HG03095 (cell line): ENCODE data around the gene RGL2.
"Not testable (repeated sequence)": the region's sequence is repeated elsewhere in the genome, so short reads cannot be mapped to it uniquely, and the experiment has no call there.

Experiments
- ATAC-seq: cut with Tn5 transposase; IDR thresholded peaks from one replicate; pipeline ENCODE4 v1.9.1; 2021; ENCODE audit warnings: moderate library complexity; ENCODE audit not compliant: unreplicated experiment

RGL2 gene

DNA sequence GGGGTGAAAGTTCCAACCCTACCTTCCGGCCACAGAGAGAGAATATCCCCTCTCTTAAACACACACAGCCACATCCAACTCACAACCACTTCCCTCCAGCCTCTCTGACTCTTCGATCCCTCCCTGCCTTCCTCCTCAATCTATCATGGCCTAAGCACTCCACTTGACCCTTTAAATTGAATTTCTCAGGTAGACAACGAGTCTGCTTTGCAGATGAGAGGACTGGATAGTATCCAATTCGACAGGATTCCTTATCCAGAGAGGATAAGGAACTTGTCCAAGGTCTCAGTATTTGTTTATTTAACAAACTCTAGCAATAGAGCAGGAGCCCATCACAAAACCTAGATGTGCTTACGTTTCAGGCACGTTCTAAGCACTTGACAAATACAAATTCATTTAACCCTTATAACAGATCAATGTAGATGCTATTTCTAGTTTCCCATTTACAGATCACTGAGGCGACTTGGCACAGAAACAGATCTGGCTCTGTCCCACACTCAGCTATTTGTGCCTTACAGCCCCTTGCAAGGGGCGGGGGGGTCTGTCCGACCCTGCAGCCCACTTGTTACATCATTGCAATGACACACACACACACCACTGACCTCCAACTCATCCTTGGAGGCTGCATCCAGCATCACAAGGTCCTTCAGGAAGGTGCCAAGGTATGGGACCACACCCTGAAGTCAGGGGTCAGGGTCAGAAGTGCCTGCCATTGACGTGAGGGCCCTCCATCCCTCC lies 4.5 kb downstream of the RGL2 start:
- ATAC-seq, result no peak

DNA sequence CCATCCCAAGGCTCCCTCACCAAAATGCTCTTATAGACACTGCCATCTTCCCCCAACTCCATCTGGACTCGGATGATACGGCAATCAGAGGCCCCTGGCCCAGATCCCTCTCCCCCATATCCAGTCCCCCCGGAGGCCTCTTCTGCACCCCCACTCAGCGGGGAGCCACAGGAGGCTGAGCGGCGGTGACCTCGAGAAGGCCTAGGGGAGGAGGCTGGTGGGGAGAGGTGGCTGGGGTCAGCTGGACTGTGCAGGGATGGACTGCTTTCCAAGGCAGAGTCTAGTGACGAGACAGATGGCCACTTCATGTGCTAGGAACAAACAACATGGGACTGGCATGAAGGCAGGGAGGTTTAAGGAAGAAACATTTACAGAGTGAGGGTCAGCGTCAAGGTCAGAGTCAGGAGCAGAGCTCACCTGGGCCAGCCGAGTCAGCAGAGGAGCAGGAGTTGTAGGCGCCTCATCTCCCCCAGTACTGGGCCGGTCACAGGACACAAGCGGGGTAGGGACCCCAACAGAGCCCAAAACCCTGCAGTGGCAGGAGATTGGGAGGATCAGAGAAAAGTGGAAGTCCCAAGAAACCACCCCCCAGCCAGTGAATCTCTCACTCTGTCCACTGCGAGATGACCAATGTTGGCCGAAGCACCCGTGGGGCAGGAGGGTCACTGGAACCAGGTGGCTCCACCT lies 5.6 kb downstream of the RGL2 start:
- ATAC-seq, result no peak

DNA sequence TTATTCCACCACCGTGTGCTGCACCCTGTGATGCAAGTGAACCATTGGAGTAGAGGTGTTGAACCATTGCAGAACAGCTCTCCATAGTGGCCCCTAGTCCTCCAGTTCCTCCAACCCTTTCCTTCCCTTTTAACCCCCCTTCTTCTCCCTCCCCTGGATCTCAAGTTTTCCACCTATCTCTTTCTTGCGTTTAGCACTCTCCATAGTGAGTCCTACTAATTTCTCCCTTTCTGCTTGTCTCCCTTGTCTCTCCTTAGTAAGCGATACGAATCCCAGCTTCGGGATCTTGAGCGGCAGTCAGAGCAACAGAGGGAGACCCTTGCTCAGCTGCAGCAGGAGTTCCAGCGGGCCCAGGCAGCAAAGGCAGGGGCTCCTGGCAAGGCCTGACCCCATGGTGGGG lies 8.3 kb downstream of the RGL2 start:
- no peak for ATAC-seq

DNA sequence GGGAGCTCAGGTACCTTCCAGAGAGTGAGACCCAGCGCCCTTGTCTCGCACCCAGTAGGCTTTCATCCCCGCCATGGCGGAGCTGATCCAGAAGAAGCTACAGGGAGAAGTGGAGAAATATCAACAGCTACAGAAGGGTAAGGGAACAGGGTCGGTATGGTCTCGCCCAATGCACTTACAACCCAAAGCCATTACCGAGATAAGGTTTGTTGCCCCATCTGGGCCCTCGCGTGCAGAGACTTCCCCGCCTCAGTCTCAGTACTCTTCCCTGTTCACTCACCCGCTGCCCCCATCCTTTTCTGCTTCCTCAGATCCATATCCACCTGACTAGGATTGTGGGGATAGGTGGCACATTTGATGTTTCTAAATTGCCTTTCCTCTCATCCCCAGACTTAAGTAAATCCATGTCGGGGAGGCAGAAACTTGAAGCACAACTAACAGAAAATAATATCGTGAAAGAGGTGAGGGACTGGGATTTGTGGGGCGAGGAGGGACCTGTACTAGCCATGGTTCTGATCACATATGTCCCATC lies 8.9 kb downstream of the RGL2 start:
- no peak for ATAC-seq

DNA sequence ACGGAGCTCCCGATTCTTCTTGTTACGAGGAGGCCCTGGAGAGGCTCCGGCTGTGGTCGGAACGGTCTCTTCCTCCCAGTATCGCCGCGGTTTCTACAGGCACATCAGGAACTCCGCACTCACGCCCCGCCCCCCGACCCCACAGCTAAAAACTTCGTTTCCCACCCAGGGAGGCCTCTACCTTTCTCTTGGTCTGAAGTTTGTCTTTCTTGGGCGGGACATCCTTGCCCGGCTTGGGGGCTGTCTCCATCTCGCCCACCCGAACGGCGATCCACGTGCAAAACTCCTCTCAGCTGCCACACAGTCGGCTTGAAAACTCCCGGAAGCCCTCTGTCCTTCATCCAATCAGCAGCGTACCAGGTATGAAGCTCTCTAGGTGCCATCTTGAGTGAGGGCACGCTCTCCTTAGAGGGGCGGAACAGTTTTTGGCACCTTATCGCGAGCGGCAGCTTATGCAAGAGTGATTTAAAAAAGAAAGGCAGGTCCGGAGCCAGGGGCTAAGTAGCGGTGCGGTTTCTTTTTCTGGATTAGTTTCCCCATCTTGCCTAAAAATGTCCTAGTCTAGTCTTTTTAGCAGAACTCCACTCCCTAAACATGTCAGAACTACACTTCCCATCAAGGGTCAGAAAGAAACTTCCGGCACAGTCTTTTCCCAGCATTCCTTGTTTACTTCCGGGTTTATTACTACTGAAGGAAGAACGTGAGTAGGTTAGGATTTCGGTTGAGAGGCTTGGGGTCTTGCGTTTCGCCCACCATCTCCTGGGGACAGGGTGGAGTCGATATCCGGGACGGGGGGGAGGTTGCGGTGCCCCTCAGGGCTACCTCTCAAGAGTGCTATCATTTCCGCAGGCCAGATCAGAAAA lies 9.6 kb downstream of the RGL2 start, which contains the start of the genes PFDN6 and WDR46:
Gene PFDN6 (plus strand): TSS at position 681 of the 863 bp plus-strand sequence. CDS start 256 bp downstream, outside the sequence.
Gene WDR46 (minus strand): TSS at position 319 of the 863 bp plus-strand sequence. CDS start 69 bp downstream, at position 250.
- ATAC-seq, result peak; percentile 71

DNA sequence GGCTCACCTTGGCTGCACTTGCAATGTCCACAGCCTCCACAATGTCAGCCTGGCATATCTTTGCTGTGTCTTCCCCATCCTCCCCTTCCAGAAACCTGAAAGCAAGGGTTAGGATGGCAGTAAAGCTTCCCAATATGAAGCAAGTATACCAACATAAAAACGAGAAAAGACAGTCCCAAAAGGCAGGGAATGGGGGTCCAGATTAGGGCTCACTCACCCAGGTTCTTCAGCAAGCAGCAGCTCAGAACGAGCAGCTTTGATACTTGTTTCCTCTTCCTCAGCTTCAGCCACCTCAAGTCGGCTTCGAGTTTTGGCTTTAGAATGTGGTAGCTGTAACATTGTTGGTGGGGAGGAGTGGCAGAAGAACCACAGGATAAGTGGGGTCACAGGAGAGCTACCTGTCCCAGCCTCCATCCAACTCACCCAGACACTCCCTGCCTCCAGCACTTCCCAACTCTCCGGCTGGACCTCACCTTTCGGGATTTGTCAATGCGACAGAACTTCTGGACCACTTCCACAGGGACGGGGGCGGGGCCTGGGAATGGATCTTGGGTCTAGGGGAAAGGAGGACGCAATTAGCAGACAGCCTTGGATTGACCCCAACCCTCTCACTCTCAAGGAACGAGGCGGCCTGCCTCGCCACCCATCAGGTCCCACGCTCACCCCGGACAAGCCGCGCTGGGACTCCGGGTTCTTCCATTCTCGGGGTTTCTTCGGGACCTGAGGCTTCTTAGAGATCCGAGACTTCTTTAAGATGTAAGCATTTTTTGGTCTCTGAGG lies 10.4 kb downstream of the RGL2 start:
- no peak for ATAC-seq

DNA sequence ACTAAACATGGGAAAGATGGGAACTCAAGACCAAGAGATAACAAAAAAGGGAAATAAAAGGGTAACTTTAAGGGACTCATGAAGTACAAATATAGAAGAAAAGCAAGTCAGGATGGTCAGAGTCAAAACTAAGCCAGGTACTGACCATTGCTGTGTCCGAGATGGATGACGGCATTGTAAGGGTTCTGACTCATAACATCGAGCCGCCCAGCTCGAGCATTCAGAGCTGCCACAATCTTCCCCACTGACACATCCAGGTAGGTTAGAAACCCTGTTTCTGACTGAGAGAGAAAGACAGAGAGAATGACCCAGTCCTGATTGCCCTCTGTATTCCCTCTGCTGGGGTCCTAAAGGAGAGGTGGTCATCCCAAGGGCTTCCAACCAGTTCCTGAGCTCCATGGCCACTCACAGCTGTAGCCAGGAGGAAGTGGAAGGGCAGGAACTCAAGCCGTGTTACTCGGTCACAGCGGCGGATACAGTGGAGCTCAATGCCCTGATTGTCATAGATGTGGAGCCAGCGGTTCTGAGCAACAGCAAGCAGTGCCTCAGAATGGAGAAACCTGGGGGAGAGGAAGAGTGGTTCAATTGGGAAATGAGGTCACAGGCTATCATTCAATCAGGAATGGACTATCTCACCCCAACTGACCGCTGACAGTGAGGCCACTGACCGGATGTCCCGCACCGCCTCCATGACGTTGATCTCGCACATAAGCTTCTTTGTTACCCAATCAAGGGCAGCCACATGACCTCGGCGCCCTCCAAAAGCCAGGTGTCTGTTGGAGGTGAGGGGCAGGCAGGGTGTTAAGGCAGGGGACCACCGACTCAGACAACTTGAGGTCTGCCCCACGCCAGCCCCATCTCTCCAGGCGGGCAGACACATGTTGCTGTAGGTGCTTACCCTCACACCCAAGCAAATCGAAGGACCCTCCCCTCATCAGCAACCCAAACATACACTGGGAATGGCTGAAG lies 11.5 kb downstream of the RGL2 start:
- no peak for ATAC-seq

DNA sequence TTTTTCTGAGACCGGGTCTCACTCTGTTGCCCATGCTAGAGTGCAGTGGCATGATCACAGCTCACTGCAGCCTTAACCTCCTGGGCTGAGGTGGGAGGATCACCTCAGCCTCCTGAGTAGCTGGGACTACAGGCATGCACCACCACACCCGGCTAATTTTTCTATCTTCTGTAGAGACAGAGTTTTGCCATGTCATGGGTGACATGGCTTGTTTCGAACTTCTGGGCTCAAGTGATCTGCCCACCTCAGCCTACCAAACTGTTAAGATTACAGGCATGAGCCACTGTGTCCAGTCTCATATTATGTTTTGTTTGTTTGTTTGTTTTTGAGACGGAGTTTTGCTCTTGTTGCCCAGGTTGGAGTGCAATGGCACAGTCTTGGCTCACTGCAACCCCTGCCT lies 13.5 kb downstream of the RGL2 start:
- ATAC-seq, result not testable (repeated sequence)

DNA sequence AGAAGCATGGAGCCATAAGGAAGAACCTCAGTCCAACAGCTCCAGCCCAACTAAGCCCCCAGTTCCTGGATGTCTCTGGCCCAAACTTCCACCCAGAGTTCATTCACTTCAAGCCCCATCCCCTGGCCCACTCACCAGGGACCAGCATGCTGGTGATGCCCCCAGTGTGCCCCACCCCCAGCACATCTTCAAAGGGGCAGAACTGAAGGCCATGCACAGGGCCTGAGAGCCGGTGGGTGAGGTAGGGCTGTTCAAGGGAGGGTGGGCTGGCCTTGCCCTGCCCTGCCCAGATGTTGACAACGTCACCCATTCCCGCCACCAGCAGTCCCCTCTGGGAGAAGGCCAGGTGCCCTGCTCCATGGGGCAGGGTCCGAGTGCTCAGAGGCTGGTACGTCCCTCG lies 18.2 kb downstream of the RGL2 start:
- no peak for ATAC-seq

DNA sequence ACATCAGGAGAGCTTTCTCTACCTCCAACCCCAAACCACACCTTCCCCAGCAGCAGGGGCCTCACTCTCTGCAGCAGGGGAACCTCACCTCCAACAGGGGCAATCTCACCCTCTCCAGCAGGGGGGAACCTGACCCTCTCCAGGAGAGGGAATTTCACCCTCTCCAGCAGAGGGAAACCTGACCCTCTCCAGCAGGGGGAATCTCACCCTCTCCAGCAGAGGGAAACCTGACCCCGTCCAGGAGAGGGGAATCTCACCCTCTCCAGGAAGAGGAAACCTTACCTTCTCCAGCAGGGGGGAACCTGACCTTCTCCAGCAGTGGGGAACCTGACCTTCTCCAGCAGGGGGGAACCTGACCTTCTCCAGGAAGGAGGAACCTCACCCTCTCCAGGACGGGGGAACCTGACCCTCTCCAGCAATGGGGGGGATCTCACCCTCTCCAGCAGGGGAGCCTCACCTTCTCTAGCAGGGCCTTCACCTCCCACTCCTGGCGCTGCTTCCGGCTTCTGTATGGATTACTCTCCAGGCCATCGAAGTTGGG lies 18.7 kb downstream of the RGL2 start:
- no peak for ATAC-seq

DNA sequence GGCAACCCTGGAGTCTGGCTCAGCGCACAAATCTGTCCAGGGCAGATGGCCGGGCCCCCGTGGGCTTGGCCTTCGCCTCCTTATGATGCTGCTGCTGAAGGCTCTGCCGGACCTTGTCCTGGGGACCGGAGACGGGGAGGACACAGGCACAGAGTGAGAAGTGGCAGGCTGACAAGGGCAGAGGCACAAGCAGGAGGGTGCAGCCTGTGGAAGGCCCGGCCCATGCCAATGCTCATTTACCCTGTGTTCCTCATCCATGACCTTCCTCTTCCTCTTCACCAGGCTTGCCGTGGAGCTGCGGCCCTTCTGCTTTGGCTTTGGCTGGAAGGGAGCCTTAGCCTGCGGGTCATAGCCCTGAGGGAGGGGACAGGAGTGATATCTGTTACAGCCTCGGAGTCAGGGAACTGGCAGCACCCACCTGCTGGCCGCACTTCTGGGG lies 19.5 kb downstream of the RGL2 start:
- no peak for ATAC-seq

DNA sequence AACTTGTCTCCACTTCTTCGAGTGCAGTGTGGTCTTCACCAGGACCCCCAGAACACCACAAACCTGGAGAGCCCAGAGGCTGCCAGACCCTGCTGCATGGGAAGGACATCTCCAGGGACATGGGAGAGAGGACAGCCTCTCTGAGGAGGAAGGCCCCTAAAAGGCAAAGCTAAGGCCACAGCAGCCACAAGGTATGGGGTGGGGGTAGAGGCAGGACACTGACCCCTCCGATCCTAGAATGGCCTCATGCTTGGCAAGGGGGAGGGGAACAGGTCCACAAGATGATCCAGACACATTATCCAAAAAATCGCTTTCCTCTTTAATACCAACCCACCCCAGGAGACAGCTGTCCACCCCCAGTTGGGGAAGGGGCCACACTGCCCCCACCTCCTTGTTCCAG lies 19.9 kb downstream of the RGL2 start:
- no peak for ATAC-seq

DNA sequence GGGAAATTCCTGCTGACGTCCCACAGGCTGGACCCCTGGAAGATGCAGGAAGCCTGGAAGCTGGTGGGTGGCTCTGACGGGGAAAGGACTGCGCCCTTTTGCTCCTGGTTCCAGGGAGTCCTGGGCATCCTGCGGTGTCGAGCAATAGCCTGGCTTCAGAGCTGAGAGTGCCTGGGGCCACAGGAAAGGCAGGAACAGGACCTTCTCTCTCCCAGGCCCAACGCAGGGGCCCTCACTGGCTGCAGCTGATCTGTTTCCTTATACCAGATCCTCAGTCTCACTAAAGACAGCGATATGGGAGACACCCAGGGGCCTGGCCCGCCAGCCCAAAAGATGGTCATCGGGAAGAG lies 20.4 kb downstream of the RGL2 start:
- no peak for ATAC-seq

DNA sequence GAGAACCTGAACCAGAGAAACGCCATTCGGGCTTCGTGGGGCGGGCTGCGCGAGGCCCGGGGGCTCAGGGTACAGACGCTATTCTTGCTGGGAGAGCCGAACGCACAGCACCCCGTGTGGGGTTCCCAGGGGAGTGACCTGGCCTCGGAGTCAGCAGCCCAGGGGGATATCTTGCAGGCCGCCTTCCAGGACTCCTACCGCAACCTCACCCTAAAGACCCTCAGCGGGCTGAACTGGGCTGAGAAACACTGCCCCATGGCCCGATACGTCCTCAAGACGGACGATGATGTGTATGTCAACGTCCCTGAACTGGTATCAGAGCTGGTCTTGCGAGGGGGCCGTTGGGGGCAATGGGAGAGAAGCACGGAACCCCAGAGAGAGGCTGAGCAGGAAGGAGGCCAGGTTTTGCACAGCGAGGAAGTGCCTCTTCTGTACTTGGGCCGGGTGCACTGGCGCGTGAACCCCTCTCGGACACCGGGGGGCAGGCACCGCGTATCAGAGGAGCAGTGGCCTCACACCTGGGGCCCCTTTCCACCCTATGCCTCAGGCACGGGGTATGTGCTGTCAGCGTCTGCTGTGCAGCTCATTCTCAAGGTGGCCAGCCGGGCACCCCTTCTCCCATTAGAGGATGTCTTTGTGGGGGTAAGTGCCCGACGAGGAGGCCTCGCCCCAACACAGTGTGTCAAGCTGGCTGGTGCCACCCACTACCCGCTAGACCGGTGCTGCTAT lies 20.9 kb downstream of the RGL2 start:
- ATAC-seq, result peak; percentile 17

DNA sequence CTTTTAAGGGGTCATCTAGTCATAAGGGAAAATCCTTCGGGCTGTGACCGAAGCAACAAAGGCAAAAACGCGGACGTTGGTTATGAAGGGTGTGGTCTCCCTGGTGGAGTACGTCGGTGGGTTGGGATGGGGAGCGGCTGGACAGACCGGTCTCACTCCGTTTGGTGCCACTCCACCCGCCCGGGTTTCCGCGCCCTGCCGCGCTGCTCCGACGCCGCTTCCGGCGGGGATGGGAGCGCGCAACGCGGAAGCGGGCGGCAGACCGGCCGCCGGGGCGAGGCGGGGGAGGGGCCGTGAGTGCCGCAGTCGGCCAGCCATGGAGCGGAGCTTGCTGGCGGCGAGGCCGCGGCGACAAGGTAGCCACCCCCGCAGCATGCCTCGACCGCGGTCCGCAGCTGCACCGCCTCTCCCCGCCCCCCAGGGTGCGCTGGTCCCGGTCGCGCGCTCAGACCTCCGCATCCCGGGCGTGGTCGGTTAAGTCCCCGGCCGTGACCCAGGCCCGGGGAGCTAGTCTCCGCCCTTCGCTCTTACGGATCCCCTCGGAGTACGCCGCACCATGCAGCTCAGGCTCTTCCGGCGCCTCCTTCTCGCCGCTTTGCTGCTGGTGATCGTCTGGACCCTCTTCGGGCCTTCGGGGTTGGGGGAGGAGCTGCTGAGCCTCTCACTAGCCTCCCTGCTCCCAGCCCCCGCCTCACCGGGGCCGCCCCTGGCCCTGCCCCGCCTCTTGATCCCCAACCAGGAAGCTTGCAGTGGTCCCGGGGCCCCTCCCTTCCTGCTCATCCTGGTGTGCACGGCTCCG lies 21.7 kb downstream of the RGL2 start, which contains the start of gene B3GALT4:
Gene B3GALT4 (plus strand): TSS at position 260 of the 799 bp plus-strand sequence. CDS start 297 bp downstream, at position 557.
- ATAC-seq, result peak; percentile 49

DNA sequence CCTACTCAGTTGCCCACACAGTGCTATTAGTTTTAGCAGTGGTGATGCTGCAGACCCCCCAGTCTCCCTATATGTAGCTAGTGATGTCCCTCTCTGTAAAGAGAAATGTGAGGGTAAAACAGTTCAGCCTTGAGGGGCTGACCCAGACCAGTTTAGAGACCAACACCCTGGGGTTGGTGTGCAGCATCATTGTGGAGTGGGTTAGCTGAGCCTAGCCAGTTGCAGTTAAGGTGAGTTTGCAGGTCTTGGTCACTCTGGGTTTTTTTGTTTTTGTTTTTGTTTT lies 22.2 kb downstream of the RGL2 start:
- no peak for ATAC-seq

DNA sequence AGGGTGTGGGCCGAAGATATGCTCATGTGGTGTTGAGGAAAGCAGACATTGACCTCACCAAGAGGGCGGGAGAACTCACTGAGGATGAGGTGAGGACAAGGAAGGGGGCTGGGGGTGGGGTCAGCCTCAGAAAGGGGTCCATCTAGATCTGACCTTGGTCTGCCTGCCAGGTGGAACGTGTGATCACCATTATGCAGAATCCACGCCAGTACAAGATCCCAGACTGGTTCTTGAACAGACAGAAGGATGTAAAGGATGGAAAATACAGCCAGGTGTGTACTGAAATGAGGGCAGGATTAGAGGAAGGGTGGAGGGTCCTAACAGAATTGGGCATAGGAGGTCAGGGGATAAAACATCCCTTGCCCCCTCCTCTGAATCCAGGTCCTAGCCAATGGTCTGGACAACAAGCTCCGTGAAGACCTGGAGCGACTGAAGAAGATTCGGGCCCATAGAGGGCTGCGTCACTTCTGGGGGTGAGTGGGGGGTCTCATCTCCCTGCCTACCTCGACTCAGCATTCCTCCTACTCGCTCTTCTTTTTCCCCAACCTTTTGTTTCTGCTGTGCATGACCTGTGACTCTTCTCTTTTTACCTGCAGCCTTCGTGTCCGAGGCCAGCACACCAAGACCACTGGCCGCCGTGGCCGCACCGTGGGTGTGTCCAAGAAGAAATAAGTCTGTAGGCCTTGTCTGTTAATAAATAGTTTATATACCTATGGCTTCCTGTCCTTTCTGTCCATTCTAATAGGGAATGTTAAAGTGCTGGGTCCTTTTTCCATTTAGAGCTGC lies 22.8 kb downstream of the RGL2 start:
- not testable (repeated sequence) for ATAC-seq
